HG02852 (cell line): ENCODE results near the gene SHLD1.
"Not testable (repeated sequence)": the region's sequence is repeated elsewhere in the genome, so short reads cannot be mapped to it uniquely, and the experiment has no call there.

Experiments used
- ATAC-seq: cut with Tn5 transposase; IDR thresholded peaks from one replicate; pipeline ENCODE4 v1.9.1; 2021; ENCODE audit warnings: mild to moderate bottlenecking, moderate library complexity; ENCODE audit not compliant: unreplicated experiment

Gene SHLD1

GRCh38 chr20:5735845-5736510 lies 14.2 kb upstream of the SHLD1 start:
- ATAC-seq, result no peak

GRCh38 chr20:5737619-5737953 lies 12.6 kb upstream of the SHLD1 start:
- ATAC-seq, result no peak

GRCh38 chr20:5737966-5738365 lies 12.2 kb upstream of the SHLD1 start:
- no peak for ATAC-seq

GRCh38 chr20:5740643-5741042 lies 9.6 kb upstream of the SHLD1 start:
- not testable (repeated sequence) for ATAC-seq

DNA sequence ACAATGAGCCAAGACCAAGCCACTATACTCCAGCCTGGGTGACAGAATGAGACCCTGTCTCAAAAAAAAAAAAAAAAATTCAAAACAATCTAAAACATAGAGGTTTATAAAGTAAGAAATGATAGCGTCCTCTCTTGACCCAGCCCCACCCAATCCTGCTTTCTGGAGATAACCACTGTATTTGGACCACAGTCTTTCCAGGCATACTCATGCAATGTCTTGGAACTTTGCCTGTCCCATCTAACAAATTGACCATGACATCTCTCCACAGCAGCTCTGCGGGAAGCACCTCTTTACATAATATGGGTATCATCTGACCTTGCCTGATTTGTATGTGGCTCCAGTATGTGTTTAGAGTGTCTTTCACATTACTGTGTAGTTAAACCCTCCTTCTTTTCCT lies 9.1 kb upstream of the SHLD1 start:
- ATAC-seq, result no peak

DNA sequence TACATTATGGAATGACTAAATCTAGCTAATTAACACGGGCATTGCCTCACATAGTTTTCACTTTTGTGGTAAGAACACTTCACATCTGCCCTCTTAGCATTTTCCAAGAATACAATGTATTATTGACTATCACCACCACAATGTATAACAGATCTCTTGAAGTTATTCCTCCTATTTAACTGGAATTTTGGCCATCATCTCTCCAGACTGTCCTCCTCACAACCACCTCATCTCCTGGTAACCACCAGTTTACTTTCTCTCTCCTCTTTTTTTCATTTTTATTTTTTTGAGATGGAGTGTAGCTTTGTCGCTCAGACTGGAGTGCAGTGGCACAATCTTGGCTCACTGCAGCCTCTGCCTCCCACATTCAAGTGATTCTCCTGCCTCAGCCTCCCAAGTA lies 8.2 kb upstream of the SHLD1 start:
- no peak for ATAC-seq

DNA sequence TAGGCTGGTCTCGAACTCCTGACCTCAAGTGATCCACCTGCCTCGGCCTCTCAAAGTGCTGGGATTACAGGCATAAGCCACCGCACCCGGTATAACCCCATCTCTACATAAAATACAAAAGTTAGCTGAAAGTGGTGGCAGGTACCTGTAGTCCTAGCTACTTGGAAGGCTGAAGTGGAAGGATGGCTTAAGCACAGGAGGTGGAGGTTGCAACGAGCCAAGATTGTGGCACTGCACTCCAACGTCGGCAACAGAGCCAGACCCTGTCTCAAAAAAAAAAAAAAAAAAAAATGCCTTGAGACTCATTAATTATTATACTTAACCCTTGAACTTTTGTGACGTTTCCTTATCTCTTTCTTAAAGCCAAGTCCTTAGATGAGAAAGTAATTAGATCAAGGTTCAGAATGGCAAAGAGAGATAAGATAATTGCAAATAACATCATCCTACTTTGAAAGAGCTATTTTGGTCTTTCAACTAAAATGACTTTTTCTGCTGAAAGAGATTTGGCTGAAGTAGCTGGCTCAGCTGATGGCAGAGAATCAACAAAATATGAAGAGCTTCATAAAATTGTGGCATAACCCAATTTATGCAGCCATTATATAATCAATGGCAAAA lies 4.7 kb upstream of the SHLD1 start:
- ATAC-seq, result no peak

- no peak for ATAC-seq
These were observed 4.1 kb upstream of the SHLD1 start for GRCh38 chr20:5746064-5746463.

DNA sequence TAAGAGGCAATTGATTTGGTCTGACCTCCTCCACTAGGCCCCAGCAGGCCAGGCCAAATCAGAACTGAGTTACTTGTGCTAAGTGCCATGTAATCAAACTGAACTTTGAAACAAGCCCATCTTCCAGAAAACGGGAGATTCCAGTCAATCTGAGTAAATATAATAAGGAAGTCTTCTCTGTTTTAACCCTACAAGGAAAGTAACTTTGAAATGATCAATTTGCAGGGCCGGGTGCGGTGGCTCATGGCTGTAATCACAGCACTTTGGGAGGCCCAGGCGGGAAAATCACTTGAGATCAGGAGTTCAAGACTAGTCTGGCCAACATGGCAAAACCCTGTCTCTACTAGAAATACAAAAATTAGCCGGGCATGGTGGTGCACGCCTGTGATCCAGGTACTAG lies 2.0 kb upstream of the SHLD1 start:
- no peak for ATAC-seq

DNA sequence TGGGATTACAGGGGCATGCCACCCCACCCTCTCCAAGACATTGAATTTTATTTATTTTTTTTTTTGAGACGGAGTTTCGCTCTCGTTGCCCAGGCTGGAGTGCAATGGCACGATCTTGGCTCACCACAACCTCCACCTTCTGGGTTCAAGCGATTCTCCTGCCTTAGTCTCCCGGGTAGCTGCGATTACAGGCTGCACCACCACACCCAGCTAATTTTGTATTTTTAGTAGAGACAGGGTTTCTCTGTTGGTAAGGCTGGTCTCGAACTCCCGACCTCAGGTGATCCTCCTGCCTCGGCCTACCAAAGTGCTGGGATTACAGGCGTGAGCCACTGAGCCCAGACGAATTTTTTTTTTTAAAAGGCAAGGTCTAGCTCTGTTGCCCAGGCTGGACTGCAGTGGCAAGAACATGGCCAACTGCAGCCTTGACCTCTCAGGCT lies 669 bp upstream of the SHLD1 start:
- not testable (repeated sequence) for ATAC-seq

- no peak for ATAC-seq
These were observed 1.7 kb downstream of the SHLD1 start for GRCh38 chr20:5751856-5752255.

DNA sequence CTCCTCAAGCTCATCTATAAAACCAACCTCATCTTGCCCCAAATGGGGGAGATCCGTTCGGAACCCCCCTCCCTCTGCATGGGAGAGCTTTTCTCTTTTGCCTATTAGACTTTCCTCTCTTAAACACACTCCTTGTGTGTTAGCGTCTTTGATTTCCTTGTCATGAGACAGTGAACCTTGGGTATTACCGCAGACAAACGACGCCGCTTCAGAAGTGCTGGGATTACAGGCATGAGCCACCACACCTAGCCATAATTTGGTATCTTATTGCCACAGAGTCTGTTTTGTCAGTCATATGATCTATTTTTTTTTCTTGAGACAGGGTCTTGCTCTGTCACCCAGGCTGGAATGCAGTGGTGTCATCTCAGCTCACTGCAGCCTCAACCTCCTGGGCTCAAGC lies 3.6 kb downstream of the SHLD1 start:
- no peak for ATAC-seq

DNA sequence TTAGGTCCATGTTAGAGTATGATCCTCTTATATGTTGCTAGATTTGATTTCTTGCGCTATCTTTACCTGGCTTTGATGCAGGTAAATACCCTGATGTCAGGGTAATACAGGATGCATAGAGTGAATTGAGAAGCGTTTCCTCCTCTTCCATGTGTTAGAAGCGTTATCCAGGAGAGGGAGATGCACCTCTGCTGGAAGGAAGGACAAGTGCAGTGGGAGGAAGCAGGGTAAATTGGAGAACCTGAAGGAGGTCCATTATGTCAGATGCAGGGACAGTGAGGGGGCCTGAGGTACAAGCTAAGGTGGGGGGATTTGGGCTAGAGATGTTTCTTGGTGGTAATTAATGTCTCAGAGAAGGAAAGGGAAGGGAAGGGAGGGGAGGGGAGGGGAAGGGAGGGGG lies 7.7 kb downstream of the SHLD1 start:
- ATAC-seq, result no peak

GRCh38 chr20:5766085-5766764 lies 16.0 kb downstream of the SHLD1 start:
- no peak for ATAC-seq

DNA sequence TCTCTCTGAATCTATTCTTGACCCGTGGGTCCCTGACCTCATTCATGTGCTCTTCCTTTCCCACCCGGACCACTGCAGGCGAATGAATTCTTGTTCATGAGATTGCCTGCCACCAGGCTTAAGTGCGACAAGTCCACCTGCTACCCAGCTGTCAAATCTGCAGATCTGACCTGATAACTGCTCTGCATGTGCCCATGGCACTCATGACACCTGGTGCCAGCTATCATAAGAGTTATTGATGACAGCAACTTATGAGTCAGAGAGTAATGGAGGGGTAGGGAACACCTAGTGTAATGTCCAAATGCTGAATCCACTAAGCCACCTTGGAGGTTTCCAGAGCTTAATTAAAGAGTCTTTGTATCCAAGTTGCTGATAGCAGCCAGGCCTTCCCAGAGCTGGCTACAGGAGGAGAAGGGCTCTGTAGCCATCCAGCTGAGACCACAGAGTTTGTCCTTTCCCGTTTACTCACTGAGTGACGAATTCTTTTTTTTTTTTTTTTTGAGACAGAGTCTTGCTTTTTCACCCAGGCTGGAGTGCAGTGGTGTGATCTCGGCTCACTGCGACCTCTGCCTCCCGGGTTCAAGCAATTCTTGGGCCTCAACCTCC lies 17.4 kb downstream of the SHLD1 start:
- no peak for ATAC-seq

DNA sequence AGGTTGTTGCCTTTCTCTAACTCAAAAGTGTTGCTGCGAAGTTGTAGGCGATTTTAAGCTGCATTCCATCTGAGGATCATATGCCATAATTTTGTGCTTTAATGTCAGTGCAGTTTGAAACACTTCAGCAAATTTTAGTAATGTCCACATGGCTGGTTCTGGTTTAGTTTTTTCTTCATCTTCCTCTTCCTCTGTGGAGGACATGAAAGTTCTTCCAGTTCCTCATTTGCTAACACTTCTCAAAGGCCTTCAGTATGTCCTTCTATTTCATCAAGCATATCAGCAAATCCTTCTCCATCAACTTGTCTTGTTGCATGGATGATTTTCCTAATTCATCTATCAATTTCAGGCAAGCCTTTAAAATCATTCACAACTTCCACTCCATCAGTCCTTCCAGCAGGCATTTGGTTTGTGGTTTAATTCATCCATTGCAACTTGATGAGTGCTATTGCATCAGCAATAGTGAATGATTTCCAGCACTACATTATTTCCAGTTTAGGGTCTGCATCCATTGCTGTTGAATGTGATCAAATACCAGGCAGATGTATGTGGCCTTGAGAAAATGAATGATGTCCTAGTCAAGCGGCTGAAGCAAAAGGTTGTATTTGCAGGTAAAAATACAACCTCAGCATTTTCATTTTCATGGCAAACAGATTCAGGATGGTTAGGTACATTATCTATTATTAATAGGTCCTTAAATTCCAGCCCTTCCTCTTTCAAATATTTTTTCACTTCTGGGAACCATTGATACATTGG lies 20.2 kb downstream of the SHLD1 start:
- ATAC-seq, result no peak

- peak; percentile 41 for ATAC-seq
These were observed 20.8 kb downstream of the SHLD1 start for GRCh38 chr20:5770987-5771318.

GRCh38 chr20:5772704-5773103 lies 22.5 kb downstream of the SHLD1 start:
- ATAC-seq, result no peak

- ATAC-seq, result no peak
These were observed 23.4 kb downstream of the SHLD1 start for GRCh38 chr20:5773589-5773988.

GRCh38 chr20:5776077-5776476 lies 25.9 kb downstream of the SHLD1 start:
- ATAC-seq, result no peak
